ENCODE data around the gene SLC22A6.

SLC22A6 gene

GRCh38 chr11:63022441-63022840, 37.7 kb upstream of the SLC22A6 start:
- Histone ChIP-seq H3K4me2 (ENCODE audit: insufficient read depth, low read length, poor library complexity, severe bottlenecking) (no peak overlapping the region), H2BK120ac (ENCODE audit: low read depth, low read length) (no peak overlapping the region), H3K27me3 (ENCODE audit: control insufficient read depth in 3 of 3, insufficient read depth in 3 of 3, low read depth in 1 of 3, low read length in 3 of 3) (peaks cover 0 to 6% (median 0%) of the 10 kb centered on the region in 3 experiments), H2BK15ac (ENCODE audit: low read length) (no peak overlapping the region), H3K9ac (ENCODE audit: low read depth, low read length, poor library complexity) (no peak overlapping the region), H2AFZ (ENCODE audit: low read length) (no peak overlapping the region), H3K14ac (ENCODE audit: low read length) (no peak overlapping the region), H3K79me1 (ENCODE audit: low read depth, low read length) (no peaks in the 10 kb centered on the region), H4K91ac (ENCODE audit: low read depth, low read length, poor library complexity) (no peak overlapping the region), H2BK5ac (ENCODE audit: low read length) (no peak overlapping the region), H3K4me3 (ENCODE audit: low read length in 2 of 2) (no peak overlapping the region), H3K18ac (ENCODE audit: low read length) (no peak overlapping the region), H2BK12ac (ENCODE audit: low read length) (no peak overlapping the region), H3K27ac (replicated peaks; ENCODE audit: low read length) (no peak overlapping the region), H3K4ac (ENCODE audit: low read length) (no peak overlapping the region), H4K8ac (ENCODE audit: low read depth, low read length) (no peak overlapping the region), H3K36me3 (replicated peaks in 1 of 2; ENCODE audit: control insufficient read depth in 2 of 2, insufficient read depth in 2 of 2, low read length in 2 of 2) (no peaks in the 10 kb centered on the region), H3K4me1 (ENCODE audit: control insufficient read depth in 2 of 2, insufficient read depth in 1 of 2, low read depth in 1 of 2, low read length in 2 of 2) (peaks cover 4 to 18% of the 10 kb centered on the region in 2 donors), H3K23ac (ENCODE audit: low read depth, low read length, poor library complexity) (no peak overlapping the region), H2AK5ac (ENCODE audit: low read depth, low read length) (no peak overlapping the region), H3K9me3 (replicated peaks in 1 of 2; ENCODE audit: control insufficient read depth in 2 of 2, insufficient read depth in 1 of 2, low read depth in 1 of 2, low read length in 2 of 2) (peaks cover 0 to 2% of the 10 kb centered on the region in 2 donors)
- DNase-seq (ENCODE audit: low spot score): no peak
- WGBS, 2 donors (ENCODE audit: extremely low coverage in 2 of 2, insufficient read length in 2 of 2, insufficient replicate concordance in 1 of 2): no CpG with 5 or more reads among the region's 6 CpGs

- H2AK5ac ChIP-seq (ENCODE audit: low read depth, low read length): no peak overlapping the region
- WGBS, 2 donors (ENCODE audit: extremely low coverage in 2 of 2, insufficient read length in 2 of 2, insufficient replicate concordance in 1 of 2): no CpG with 5 or more reads among the region's 24 CpGs
- H3K4ac ChIP-seq (ENCODE audit: low read length): no peak overlapping the region
- no peak overlapping the region for H3K14ac ChIP-seq (ENCODE audit: low read length)
- peak overlapping the region; percentile 32 for H3K18ac ChIP-seq (ENCODE audit: low read length)
- no peak overlapping the region for H2AFZ ChIP-seq (ENCODE audit: low read length)
- no peak overlapping the region for H4K8ac ChIP-seq (ENCODE audit: low read depth, low read length)
- DNase-seq (ENCODE audit: low spot score): peak; percentile 33
- no peak overlapping the region for H3K23ac ChIP-seq (ENCODE audit: low read depth, low read length, poor library complexity)
- no peak overlapping the region for H3K27ac ChIP-seq (replicated peaks; ENCODE audit: low read length)
- H3K4me2 ChIP-seq (ENCODE audit: insufficient read depth, low read length, poor library complexity, severe bottlenecking): no peak overlapping the region
- peak overlapping the region; percentile 55 for H2BK15ac ChIP-seq (ENCODE audit: low read length)
- no peaks in the 10 kb centered on the region for H3K36me3 ChIP-seq (replicated peaks in 1 of 2; ENCODE audit: control insufficient read depth in 2 of 2, insufficient read depth in 2 of 2, low read length in 2 of 2)
- no peaks in the 10 kb centered on the region for H3K9me3 ChIP-seq (replicated peaks in 1 of 2; ENCODE audit: control insufficient read depth in 2 of 2, insufficient read depth in 1 of 2, low read depth in 1 of 2, low read length in 2 of 2)
- H3K4me1 ChIP-seq (ENCODE audit: control insufficient read depth in 2 of 2, insufficient read depth in 1 of 2, low read depth in 1 of 2, low read length in 2 of 2): peaks cover 4 to 28% of the 10 kb centered on the region in 2 donors
- peak overlapping the region; percentile 59 for H2BK12ac ChIP-seq (ENCODE audit: low read length)
- H3K4me3 ChIP-seq (ENCODE audit: low read length in 2 of 2): peak overlapping the region in 1 of 2 donors; percentile 22
- no peak overlapping the region for H2BK5ac ChIP-seq (ENCODE audit: low read length)
- no peaks in the 10 kb centered on the region for H3K79me1 ChIP-seq (ENCODE audit: low read depth, low read length)
- H4K91ac ChIP-seq (ENCODE audit: low read depth, low read length, poor library complexity): no peak overlapping the region
- no peak overlapping the region for H3K9ac ChIP-seq (ENCODE audit: low read depth, low read length, poor library complexity)
- H3K27me3 ChIP-seq (ENCODE audit: control insufficient read depth in 3 of 3, insufficient read depth in 3 of 3, low read depth in 1 of 3, low read length in 3 of 3): peaks cover 0 to 6% (median 0%) of the 10 kb centered on the region in 3 experiments
- H2BK120ac ChIP-seq (ENCODE audit: low read depth, low read length): no peak overlapping the region
Observed at GRCh38 chr11:63020671-63021291, 36.0 kb upstream of the SLC22A6 start.

GRCh38 chr11:63019506-63019905, 34.7 kb upstream of the SLC22A6 start:
- Histone ChIP-seq H3K4me2 (ENCODE audit: insufficient read depth, low read length, poor library complexity, severe bottlenecking) (no peak overlapping the region), H3K23ac (ENCODE audit: low read depth, low read length, poor library complexity) (peak overlapping the region; percentile 33), H3K14ac (ENCODE audit: low read length) (no peak overlapping the region), H2AFZ (ENCODE audit: low read length) (no peak overlapping the region), H2BK15ac (ENCODE audit: low read length) (peak overlapping the region; percentile 81), H4K8ac (ENCODE audit: low read depth, low read length) (no peak overlapping the region), H3K79me1 (ENCODE audit: low read depth, low read length) (peaks cover 2% of the 10 kb centered on the region), H2BK5ac (ENCODE audit: low read length) (no peak overlapping the region), H3K36me3 (replicated peaks in 1 of 2; ENCODE audit: control insufficient read depth in 2 of 2, insufficient read depth in 2 of 2, low read length in 2 of 2) (no peaks in the 10 kb centered on the region), H4K91ac (ENCODE audit: low read depth, low read length, poor library complexity) (no peak overlapping the region), H3K27me3 (ENCODE audit: control insufficient read depth in 3 of 3, insufficient read depth in 3 of 3, low read depth in 1 of 3, low read length in 3 of 3) (peaks cover 0 to 11% (median 3%) of the 10 kb centered on the region in 3 experiments), H2AK5ac (ENCODE audit: low read depth, low read length) (peak overlapping the region; percentile 40), H3K4ac (ENCODE audit: low read length) (no peak overlapping the region), H2BK120ac (ENCODE audit: low read depth, low read length) (no peak overlapping the region), H3K9me3 (replicated peaks in 1 of 2; ENCODE audit: control insufficient read depth in 2 of 2, insufficient read depth in 1 of 2, low read depth in 1 of 2, low read length in 2 of 2) (peaks cover 0 to 2% of the 10 kb centered on the region in 2 donors), H3K4me1 (ENCODE audit: control insufficient read depth in 2 of 2, insufficient read depth in 1 of 2, low read depth in 1 of 2, low read length in 2 of 2) (peaks cover 4 to 36% of the 10 kb centered on the region in 2 donors), H3K27ac (replicated peaks; ENCODE audit: low read length) (no peak overlapping the region), H2BK12ac (ENCODE audit: low read length) (no peak overlapping the region), H3K4me3 (ENCODE audit: low read length in 2 of 2) (no peak overlapping the region), H3K18ac (ENCODE audit: low read length) (peak overlapping the region; percentile 78), H3K9ac (ENCODE audit: low read depth, low read length, poor library complexity) (no peak overlapping the region)
- no peak for DNase-seq (ENCODE audit: low spot score)
- WGBS, 2 donors (ENCODE audit: extremely low coverage in 2 of 2, insufficient read length in 2 of 2, insufficient replicate concordance in 1 of 2): no CpG with 5 or more reads among the region's 5 CpGs

- no peak overlapping the region for H2BK15ac ChIP-seq (ENCODE audit: low read length)
- no CpG with 5 or more reads among the region's 8 CpGs for WGBS, 2 donors (ENCODE audit: extremely low coverage in 2 of 2, insufficient read length in 2 of 2, insufficient replicate concordance in 1 of 2)
- H3K27me3 ChIP-seq (ENCODE audit: control insufficient read depth in 3 of 3, insufficient read depth in 3 of 3, low read depth in 1 of 3, low read length in 3 of 3): peaks cover 0 to 5% (median 3%) of the 10 kb centered on the region in 3 experiments
- H3K14ac ChIP-seq (ENCODE audit: low read length): no peak overlapping the region
- H3K9me3 ChIP-seq (replicated peaks in 1 of 2; ENCODE audit: control insufficient read depth in 2 of 2, insufficient read depth in 1 of 2, low read depth in 1 of 2, low read length in 2 of 2): peaks cover 0 to 2% of the 10 kb centered on the region in 2 donors
- no peak overlapping the region for H3K9ac ChIP-seq (ENCODE audit: low read depth, low read length, poor library complexity)
- H2BK5ac ChIP-seq (ENCODE audit: low read length): no peak overlapping the region
- no peak overlapping the region for H4K8ac ChIP-seq (ENCODE audit: low read depth, low read length)
- H3K27ac ChIP-seq (replicated peaks; ENCODE audit: low read length): no peak overlapping the region
- H3K4me1 ChIP-seq (ENCODE audit: control insufficient read depth in 2 of 2, insufficient read depth in 1 of 2, low read depth in 1 of 2, low read length in 2 of 2): peaks cover 0 to 30% of the 10 kb centered on the region in 2 donors
- peak overlapping the region; percentile 83 for H2AK5ac ChIP-seq (ENCODE audit: low read depth, low read length)
- H2BK120ac ChIP-seq (ENCODE audit: low read depth, low read length): no peak overlapping the region
- no peak overlapping the region for H2AFZ ChIP-seq (ENCODE audit: low read length)
- H3K36me3 ChIP-seq (replicated peaks in 1 of 2; ENCODE audit: control insufficient read depth in 2 of 2, insufficient read depth in 2 of 2, low read length in 2 of 2): no peaks in the 10 kb centered on the region
- no peak overlapping the region for H3K4ac ChIP-seq (ENCODE audit: low read length)
- H3K4me2 ChIP-seq (ENCODE audit: insufficient read depth, low read length, poor library complexity, severe bottlenecking): no peak overlapping the region
- H3K18ac ChIP-seq (ENCODE audit: low read length): peak overlapping the region; percentile 68
- H4K91ac ChIP-seq (ENCODE audit: low read depth, low read length, poor library complexity): no peak overlapping the region
- no peak overlapping the region for H3K4me3 ChIP-seq (ENCODE audit: low read length in 2 of 2)
- H3K23ac ChIP-seq (ENCODE audit: low read depth, low read length, poor library complexity): no peak overlapping the region
- H2BK12ac ChIP-seq (ENCODE audit: low read length): no peak overlapping the region
- no peak for DNase-seq (ENCODE audit: low spot score)
- H3K79me1 ChIP-seq (ENCODE audit: low read depth, low read length): peaks cover 2% of the 10 kb centered on the region
Observed at GRCh38 chr11:63017306-63017974, 32.7 kb upstream of the SLC22A6 start.
